HG03442 (cell line): Measurements from ENCODE around the gene UBE2E1.

Experiments used
- ATAC-seq: cut with Tn5 transposase; IDR thresholded peaks from one replicate; pipeline ENCODE4 v1.9.1; 2021; ENCODE audit warnings: mild to moderate bottlenecking, moderate library complexity; ENCODE audit not compliant: unreplicated experiment

The UBE2E1 gene

DNA sequence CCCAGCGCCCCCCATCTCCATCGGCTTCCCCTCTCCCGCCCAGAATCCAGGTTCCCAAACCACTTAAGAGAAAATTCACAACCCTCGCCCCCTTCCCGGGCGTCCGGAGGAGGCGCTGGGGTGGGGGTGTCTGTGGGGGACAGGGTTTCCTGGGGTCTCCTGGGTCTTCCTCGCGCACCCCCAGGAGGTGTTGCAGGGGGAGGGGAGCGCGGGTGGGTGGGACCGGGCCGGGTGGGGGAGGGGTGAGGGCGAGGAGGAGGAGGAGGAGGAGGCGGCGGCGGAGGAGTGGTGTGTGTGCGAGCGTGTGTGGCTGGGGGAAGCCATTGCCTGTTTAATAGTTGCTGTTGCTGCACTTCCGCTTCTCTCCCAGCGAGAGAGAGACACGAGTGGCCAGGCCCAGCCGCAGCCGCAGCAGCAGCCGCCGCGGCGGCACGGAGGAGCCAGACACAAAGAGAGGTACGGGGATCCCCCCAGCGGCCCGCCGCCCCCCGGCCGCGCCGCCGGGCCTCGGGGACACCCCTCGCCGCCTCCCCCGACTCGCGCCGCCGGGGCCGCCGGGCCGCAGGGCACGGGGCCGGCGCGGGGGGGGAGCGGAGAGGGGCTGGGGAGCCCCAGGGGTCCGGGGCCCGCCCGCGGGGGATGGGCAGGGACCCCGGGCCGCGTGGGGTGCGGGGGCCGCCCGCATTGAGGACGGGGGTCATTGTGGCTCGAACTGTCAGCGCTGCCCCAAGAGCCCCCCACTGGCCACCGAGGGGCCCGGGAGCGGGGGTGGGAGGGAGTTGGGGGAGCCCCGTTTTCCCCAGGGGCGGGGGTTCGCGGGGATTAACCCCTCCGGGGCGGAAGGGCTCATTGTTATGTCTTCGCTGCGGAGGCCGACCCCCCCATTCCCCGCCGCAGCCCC, at the start of gene UBE2E1:
Gene UBE2E1, plus strand, starts transcription at position 323 of the 901 bp plus-strand sequence. CDS start 1,315 bp downstream, outside the sequence.
- ATAC-seq, result peak; percentile 63

DNA sequence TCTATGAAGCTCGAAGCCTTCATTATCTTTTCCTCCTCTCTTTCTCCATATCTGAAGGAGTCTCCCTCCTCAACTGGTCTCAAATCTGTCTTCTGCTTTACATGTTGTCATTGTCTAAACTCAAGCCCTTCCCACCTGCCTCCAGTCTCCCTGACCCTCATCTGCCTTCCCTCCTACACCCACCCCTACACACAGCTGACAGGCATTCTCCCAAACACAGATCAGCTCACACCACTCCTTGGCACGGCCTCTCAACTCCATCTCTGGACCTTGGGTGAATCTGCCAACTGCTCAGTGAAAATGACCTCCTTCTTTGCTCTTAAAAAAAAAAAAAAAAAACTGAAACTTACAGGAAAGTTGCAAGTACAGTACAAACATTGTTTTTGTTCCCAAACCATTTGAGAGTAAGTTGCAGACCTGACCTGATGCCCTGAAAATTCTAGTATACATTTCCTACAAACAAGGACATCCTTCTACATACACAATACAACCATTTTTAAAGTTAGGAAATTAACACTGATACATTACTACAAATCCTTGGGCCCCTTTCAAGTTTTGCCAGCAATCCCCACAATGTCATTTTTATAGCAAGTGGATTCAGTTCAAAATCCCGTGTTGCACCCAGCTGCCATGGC, 49.4 kb upstream of the UBE2E1 start:
- no peak for ATAC-seq

DNA sequence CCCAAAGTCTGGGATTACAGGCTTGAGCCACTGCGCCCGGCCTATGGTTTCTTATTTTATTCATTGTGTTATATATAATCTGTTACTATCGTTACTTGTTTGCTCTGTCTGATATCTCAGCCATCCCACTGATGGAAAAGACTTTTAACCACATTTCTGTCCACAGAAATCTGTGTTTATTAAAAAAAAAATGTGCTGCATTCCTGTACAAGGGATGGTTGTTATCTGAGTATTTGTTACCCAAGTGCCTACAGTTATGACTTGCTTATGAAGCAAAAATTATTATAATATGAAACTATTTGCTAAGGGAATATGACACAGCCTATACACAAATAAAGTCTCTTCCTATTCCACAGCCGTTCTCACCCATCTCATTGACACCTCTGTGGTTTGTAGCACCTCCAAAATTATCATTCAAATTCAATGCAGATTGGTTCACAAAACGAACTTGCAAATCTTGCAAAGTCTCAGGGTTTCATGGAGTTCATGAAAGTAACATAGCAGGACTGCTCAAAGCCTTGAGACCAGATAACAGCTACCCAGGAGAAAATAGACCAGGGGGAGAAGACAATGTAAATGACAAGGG, 47.4 kb upstream of the UBE2E1 start:
- ATAC-seq, result no peak

DNA sequence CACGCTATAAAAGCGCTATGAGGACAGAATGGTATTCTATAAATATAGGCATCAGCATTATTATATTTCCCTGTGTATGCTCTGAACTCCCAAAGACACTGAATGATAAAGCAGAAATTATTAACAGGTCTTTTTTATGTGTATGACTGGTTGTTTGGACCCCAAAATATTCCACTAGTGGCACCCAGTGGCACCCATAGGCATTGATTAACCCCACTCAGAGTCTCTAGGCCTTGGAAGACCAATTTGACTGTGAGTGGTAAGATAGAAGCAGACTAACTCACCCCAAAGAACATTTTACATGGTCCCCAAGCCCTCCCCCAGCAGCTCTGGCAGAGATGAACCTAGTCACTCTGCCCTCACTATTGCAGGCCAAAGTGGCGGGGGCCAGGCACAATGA, 45.4 kb upstream of the UBE2E1 start:
- peak; percentile 3 for ATAC-seq

DNA sequence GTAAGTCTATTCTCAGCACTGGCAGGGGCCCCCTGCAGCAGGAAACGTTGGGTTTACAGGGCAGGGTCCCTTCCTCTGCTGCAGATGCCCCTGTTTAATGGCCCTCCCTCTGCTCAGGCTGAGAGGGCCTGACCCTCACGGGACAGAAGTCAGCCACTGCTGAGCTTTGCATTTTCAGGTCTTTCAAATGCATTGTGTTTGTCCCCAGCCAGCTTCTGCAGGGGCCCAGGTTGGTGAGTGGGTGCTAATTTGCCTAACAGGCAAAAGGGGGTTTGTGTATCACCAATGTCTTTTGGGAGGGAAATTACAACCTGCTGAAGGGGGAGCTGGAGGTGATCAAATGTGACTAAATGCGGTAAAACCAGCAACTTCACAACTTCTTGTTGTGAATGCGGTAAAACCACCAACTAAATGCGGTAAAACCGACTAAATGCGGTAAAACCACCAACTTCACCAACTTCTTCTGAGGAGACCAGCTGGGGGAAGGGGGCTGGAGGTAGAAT, 44.8 kb upstream of the UBE2E1 start:
- ATAC-seq, result peak; percentile 32

DNA sequence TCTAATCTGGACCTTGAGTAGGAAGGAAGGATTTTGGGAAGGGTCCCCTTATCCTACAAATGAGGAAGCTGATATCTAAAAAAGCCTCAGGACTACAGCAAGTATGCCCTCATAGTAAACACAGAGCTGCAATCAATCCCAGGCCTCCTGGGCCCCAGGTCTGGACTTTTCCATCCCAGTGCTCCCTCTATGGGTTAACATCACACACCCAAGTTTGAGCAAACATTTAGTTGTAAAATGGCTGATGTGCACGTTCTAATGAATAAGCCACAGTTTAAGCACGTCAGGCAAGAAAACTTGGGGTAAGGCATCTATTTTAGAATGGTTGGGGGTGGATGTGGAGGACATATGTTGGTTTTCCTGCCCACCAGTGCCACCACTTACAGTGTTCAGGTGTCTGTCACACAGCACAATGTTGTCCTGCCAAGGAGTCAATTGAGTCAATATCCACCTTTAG, 44.3 kb upstream of the UBE2E1 start:
- peak; percentile 34 for ATAC-seq

DNA sequence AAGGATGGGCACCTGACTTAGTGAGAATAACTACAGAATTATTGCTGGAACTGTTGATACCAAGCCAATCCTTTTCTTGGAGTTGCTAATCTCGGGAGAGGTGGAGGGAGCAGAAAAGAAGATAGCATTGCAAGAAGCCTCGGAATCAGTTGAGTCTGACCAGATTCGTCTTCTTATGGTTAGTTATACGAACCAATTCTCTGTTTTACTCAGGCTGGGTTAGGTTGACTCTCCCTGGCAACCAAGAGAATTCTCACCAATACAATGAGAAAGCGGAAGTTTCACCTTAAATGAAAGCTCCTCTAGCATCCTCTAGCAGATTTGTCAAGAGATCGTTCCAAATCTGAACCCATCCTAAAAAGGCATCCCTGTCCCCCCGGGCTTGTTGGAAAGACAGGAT, 43.5 kb upstream of the UBE2E1 start:
- ATAC-seq, result peak; percentile 85

DNA sequence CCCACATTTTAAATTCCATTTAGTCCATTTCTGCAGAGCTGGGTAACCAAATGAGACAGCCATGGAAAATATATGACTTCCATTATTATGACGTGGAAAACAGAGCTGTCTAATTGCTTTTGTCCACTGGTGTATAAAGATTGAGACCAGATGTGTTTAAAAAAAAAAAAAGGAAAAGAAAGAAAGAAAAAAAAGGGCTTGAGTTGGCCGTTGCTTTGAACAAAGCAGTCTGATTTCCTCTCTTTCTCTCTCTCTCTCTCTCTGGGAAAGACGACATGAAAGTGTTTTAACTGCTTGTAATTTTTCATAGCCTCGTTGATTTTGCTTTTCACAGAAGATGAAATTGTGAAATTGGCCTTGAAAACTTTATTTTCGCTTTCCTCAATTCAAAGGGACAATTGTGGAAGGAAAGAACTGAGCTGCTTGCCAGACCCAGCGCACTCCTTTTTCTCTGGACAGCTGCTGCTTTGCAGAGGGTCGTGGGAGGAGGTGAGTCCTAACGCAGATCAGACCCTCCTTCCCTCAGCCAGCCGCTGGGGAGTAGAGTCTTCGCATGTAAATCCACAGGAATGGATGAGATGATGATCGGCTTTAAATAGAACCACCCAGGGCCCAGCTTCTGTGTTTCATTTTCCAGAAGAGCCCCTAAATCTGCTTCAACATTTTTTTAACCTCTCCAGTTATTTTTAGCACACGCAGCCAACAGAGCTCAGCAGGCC, 42.8 kb upstream of the UBE2E1 start:
- ATAC-seq, result no peak

DNA sequence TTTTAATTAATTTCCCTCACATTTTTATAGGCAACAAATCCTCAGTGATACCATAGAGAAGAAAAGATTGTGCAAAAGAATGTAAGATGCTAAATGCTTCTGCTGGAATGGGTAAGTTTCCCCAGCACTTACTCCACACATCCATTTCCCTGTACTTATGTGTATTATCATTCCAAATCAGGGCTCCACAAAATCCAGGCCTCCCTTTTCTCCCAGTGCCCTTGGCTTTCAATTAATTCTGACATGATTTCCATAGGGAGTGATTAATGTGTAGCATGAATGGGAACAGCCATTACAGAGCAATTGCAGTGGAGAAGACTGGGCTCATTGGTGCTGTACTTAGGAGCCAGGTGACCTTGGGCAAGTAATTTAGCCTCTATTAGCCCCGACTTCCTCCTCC, 41.3 kb upstream of the UBE2E1 start:
- ATAC-seq, result no peak

DNA sequence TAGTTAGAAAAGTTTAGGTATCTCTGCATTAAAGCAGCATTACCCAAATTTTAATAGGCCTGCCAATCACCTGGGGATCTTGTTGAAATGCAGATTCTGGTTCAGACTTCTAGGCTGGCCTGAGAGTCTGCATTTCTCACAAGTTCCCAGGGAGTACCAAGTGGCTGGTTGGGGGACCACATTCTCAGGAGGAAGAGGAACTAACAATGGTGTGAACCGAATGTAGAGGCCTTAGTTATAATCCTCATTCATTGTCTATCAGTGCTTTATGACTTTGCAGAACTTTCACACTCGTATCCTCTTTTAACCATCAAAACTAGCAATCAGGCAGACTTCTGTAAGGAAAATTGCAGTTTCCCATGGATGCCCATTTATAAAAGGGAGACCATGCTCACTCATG, 38.2 kb upstream of the UBE2E1 start:
- no peak for ATAC-seq

DNA sequence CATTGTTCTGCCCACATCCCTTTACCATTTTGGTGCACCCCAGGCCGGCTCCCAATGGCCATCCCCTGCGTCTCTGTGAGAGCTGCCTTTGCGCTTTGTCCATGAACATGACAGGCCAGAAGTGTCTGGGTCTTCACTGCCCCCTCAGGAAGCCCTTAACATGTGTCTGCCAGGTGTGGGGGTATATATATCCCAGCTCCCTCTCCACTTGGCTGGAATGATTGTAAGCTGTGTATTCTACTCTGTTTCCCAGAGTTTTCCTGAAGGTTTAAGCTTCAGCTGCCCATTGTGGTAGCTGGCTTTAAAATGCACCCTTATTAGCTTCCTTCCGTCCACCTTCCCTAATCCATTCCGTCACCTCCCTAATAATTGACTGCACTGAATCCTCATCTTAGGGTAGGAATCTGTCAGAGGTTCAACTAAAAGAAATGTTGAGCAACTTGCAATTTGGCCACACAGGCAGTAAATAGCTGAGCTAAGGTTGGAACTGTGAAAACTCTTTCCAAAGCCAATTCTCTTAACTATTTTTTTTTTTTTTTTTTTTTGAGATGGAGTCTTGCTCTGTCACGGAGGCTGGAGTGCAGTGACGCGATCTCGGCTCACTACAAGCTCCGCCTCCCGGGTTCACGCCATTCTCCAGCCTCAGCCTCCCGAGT, 30.4 kb upstream of the UBE2E1 start:
- ATAC-seq, result no peak

DNA sequence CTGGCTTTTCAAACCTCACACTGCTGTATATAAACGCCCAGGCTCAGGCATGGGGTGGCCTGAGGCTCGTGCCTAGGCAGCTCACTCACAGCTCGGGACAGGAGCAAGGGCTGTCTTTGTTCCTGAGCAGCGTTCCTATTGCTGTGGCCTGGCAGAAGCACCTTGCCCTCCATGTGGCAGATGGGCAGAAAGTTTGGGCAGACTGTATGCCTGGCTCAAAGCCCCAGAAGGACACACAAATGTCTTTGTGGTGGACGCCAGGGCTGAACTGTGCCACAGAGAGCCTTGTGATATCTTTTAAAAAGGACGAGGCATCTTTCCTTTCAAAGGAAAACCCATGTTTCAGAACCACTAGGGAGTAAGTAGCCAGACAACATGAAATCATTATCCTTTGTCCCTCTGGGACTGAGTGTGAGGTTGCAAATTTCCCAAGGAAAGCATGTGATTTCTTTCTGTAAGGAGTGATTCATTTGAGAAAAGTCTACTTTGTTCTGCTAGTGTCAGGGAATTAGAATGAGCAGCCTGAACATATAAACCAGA, 29.3 kb upstream of the UBE2E1 start:
- no peak for ATAC-seq

DNA sequence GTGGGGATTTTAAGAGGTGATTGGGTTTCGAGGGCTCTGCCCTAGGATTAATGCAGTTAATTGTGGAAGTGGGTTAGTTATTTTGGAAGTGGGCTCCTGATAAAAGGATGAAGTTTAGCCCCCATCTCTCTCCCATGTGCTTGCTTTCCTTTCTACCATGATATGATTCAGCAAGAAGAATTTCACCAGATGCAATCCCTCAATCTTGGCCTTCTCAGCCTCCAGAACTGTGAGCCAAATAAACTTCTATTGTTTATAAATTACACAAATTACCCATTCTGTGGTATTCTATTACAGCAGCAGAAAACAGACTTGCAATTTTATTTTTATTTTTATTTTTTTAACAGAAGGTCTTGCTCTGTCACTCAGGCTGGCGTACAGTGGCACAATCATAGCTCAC, 27.3 kb upstream of the UBE2E1 start:
- no peak for ATAC-seq

DNA sequence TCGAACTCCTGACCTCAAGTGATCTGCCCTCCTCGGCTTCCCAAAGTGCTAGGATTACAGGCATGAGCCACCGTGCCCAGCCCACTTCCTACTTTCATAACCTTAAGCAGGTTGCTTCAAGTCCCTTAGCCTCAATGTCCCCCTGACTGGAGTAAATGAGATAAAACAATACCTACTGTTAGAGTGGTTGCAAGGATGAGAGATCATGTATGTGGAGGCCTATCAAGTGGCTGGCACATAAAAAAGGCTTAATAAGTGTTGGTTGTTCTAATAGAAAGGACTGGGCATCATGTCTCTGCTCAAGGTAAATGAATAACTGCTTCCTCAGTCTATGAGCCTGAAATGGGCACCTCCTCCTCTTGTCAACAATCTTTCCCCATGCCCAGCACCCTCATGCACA, 25.9 kb upstream of the UBE2E1 start:
- no peak for ATAC-seq

DNA sequence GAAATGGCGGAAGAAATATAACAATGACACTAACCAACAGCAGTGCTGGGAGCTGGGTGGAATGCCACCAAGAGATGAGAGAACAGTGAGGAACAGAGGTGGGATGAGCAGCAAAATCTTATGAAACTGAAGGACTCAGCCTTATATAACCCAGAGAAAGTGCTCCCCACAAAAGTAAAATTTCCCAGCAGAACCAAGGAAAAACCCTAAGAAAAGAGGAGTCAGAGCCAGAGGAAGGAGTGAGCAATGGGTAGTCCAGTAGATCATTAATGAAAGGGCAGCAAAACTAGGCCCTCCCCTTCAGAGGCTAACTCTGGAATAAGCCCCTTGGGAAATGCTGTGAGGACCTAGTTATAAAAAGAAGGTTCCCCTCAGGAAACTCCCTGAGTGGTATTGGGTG, 24.7 kb upstream of the UBE2E1 start:
- ATAC-seq, result no peak

DNA sequence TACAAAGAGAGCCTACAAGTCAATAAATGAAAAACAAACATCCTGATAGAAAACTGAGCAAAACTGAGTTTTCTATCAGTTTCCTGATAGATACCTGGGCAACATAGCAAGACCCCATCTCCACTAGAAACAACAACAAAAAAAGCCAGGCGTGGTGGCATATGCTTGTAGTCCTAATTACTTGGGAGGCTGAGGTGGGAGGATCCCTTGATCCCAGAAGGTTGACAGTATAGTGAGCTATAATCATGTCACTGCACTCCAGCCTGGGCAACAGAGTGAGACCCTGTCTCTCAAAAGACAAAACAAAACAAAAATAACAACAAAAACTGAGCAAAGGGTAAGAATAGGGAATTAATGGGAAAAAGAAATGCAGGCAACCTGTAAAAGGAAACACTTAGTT, 23.9 kb upstream of the UBE2E1 start:
- no peak for ATAC-seq

DNA sequence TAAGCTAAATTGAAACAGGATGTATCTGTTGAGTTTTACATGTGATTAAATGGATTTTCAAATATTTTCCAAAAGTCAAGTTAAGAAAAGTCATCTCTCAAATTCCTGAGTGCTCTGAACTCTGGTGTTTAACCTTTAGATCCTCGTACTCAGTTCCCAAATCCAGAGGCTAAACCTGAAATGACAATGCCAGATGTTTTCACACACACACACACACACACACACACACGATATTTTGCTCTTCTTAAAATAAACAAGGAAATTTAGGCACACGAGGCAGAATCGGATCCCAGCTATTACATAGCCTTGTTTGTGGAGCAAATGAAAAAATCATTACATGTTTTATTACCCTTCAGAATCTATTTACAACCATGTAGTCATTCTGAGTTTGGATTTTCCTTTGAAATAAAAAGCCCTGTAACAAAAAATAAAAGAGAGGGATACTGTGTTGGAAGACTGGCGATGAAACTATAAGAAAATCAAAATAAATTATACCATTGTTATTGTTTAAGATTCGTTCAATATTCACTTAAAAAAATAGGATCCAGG, 20.6 kb upstream of the UBE2E1 start:
- no peak for ATAC-seq

DNA sequence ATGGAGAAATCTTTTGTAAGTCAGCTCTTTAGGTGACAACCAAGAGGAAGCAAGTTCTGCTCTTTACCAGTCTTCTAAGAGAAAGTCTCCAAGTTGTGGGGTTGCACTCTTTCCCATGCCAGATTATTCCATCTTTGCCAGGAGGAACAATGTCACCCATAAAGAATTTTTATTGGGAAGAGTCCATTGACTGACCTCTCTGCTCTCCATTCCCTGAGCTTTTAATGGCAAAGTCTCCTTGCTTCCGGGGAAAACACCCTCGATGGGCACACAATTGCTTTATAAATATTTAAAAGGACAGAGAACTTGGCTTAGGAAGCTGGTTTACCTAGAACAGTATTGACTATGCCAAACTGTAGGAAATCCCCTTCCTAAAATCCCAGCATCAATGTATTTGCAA, 19.9 kb upstream of the UBE2E1 start:
- ATAC-seq, result no peak

DNA sequence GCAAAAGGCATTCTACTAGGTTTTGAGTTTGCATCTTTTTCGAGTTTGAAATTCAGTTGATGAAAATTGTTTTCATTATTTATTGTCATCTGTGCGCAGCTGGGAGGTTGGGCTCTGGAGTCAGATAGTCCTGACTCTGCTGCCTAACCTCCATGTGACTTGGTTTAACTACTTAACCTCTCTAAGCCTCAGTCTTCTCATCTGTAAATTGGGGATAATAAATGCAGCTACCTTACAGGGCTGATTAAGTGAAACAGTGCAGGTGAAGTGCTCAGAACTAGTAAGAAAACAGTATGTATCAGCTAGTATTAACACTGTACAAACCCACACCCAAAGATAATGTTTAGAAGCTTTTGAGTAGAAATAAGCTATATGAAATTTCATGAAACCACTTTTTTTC, 14.1 kb upstream of the UBE2E1 start:
- ATAC-seq, result no peak

DNA sequence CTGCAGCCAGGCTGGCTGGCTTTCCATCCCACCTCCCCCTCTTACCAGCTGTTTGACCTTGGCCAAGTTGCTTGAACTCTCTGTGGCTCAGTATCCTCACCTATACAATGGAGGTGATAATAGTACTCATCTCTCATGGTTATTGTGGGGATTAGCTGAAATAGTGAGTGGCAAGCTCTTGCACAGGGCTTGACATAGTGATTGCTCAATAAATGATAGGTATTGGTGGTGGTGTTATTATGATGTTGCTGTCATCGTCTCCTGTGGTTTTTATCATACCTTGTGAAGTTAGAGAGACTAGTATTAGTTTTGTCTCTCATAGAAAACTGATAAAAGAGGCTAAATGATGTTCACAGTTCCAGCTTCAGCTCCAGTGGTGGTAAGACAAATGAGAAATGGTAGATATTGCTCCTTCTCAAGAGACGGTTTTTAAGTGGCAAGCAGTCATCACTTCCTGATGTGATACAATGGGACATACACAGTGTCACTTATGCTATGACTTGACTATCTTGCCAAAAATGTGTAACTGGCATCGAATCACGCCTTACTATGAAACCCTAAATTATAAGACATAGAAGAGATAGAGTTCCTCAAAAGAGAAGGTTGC, 12.1 kb upstream of the UBE2E1 start:
- ATAC-seq, result no peak
